Measurements from ENCODE around the gene OR11L1.

OR11L1 gene, protein sequence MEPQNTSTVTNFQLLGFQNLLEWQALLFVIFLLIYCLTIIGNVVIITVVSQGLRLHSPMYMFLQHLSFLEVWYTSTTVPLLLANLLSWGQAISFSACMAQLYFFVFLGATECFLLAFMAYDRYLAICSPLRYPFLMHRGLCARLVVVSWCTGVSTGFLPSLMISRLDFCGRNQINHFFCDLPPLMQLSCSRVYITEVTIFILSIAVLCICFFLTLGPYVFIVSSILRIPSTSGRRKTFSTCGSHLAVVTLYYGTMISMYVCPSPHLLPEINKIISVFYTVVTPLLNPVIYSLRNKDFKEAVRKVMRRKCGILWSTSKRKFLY

DNA sequence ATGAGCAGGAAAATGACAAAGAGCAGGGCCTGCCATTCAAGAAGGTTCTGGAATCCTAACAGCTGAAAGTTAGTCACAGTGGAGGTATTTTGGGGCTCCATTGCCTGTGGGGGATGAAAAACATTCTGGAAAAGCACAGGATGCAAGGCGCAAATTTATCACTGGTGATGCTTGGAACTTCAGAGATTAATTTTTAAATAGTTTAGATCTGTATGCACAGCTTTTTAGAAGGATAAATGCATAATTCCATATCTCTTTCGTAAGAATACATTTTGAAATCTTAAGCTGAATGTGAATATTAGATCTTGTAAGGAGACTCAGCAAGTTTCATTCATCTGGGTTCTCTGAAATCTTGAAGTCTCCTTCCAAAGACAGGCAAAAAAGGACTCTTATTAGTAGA lies at the start of gene OR11L1:
TSS of gene OR11L1 (minus strand) at position 101 of the 400 bp plus-strand sequence. CDS start at position 101, 0 bp downstream.
- in situ Hi-C loops (cut with MboI; ENCODE audit: low sequenced_read_pairs): no loop called here

DNA sequence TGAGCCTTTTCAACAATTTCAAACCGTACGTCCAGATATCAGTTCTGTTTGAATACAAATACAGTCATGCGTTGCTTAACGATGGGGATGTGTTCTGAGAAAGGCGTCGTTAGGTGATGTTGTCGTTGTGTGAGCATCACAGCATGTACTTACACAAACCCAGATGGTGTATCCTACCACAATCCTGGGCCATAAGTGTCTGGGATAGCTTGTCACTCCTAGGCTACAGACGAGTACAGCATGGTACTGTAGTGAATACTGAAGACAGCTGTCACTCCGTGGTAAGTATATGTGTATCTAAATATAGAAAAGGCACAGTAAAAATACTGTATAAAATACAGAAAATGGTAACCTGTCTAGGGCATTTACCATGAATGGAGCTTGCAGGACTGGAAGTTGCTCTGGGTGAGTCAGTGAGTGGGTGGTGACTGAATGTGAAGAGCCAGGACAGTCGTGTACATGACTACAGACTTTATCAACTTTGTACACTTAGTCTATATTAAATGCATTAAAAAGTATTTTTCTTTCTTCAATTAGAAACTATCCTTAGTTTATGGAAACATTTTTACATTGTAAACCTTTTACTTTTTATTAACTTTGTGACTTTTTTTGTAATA lies 43.2 kb upstream of the OR11L1 start:
- in situ Hi-C loops (cut with MboI; ENCODE audit: low sequenced_read_pairs): no loop called here

DNA sequence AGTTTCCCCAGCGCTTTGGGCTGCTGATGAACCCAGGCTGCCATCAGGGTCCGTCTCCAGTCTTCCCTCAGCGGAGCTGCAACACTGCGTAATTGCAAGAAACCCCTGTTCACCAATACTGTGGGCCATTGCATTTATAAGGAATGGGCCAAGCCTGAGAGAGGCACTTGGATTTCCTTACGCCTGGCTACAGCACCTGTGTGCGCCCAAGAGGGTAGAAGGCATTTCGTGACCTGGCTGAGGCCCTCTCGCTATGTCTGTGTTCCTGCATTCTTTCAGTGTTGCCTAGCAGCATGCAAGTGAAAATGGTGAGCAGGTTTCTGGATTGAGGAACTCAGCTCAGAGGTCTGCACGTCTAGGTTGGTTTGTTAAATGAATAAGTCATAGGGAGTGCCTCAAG lies 41.6 kb upstream of the OR11L1 start:
- in situ Hi-C loops (cut with MboI; ENCODE audit: low sequenced_read_pairs): no loop called here

DNA sequence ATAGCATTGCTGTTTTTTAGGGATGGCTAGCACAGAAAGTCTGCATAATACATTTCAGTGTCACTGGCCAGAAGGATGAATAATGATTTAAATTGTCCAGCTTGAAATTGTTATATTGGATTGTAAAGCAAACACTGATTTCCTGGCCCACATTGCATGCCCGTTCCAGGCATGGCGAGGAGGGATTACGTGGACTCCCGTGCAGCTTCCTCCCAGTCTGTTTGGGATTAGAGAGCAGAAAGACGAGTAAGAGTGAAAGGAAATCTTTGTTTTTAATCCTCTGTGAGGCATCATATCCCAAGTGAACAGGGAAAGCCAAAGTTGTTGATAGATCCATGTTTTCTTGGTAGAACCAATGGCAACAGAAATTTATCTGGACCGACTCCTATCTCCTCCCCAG lies 23.7 kb upstream of the OR11L1 start:
- in situ Hi-C loops (cut with MboI; ENCODE audit: low sequenced_read_pairs): no loop called here

DNA sequence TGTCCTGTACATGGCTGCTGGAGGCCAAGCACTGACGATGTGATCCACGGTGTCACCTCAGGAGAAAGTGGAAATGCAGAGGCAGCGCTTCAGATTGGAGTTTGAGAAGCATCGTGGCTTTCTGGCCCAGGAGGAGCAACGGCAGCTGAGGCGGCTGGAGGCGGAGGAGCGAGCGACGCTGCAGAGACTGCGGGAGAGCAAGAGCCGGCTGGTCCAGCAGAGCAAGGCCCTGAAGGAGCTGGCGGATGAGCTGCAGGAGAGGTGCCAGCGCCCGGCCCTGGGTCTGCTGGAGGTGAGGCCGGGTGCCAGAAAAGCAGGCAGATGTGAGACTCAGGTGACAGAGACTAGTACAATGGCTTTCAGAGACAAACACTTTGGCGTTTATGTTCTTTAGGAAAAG lies 22.9 kb upstream of the OR11L1 start:
- in situ Hi-C loops (cut with MboI; ENCODE audit: low sequenced_read_pairs): no loop called here

DNA sequence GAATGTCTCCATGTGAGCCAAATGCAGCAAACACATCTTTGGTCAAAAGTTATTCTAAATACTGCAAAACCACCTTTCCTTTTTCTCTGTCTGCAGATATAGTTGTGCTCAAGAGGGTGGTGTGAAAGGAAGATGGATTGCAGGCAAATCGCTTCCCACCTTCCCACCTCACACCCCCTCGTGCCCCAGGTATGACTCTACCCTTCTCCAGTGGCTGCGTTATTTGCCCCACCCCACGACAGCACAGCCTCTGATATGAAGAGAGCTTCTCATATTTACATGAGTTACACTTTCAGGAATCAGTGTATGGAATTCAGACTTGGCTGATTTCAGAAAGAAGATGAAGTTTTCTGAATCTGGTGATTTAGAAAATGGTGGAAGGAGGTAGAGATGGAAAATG lies 21.1 kb upstream of the OR11L1 start:
- in situ Hi-C loops (cut with MboI; ENCODE audit: low sequenced_read_pairs): no loop called here

DNA sequence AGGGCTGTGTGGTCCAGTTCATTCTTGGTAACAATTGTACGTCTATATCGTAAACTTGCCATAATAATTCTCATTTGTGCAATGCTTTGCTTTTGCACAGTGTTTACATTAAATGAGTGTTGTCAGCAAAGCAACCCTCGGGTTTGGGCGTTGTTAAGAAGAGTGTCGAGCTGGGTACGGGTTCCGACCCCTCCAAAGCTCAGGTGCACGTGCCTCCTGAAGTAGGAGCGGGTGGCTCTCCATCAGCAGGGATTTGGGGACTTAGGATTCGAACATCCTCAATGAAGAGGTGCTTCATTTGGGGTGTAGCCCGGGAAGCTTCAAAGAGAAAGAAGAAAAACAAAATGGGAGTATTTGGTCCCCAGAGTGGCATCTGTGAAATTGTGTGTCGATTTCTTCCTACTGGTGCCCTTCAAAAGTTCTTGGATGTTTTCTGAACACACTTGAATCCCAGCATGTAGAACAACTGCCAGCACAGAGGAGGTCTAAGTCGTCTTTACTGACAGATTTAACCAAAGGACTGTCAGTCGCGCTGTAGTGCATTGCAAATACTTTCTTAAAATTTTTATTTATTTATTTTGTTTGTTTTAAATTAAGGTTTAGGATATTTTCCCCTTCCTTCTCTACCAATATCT lies 16.4 kb upstream of the OR11L1 start:
- in situ Hi-C loops (cut with MboI; ENCODE audit: low sequenced_read_pairs): no loop called here

DNA sequence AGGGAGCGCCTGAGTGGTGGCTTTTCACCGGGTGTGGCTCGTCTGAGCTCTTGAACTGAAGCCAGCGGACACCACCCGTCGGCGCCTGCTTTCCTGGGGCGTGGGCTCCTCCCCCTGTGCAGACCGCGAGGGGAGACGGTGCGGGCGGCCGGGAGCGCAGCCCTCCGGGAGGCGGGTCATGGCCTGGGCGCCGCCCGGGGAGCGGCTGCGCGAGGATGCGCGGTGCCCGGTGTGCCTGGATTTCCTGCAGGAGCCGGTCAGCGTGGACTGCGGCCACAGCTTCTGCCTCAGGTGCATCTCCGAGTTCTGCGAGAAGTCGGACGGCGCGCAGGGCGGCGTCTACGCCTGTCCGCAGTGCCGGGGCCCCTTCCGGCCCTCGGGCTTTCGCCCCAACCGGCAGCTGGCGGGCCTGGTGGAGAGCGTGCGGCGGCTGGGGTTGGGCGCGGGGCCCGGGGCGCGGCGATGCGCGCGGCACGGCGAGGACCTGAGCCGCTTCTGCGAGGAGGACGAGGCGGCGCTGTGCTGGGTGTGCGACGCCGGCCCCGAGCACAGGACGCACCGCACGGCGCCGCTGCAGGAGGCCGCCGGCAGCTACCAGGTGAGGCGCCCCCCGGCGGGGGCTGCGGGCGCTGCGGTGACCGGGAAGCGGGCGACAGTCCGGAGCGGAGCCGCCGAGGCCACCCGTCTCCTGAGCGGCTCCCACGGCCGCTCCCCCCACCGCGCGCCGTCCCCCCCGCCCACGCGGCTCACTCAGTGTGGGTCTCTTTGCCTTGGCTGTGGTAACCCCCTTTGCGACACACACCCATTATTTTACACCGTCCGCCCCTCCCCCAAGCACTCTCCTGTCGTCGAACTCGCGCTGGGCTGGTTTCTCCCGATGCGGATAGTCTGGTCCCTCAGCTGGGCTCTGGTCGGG lies 15.6 kb upstream of the OR11L1 start, which contains the start of gene TRIM58:
TSS of gene TRIM58 (plus strand) at position 119 of the 916 bp plus-strand sequence. CDS start at position 179, 60 bp downstream.
- in situ Hi-C loops (cut with MboI; ENCODE audit: low sequenced_read_pairs): no loop called here

DNA sequence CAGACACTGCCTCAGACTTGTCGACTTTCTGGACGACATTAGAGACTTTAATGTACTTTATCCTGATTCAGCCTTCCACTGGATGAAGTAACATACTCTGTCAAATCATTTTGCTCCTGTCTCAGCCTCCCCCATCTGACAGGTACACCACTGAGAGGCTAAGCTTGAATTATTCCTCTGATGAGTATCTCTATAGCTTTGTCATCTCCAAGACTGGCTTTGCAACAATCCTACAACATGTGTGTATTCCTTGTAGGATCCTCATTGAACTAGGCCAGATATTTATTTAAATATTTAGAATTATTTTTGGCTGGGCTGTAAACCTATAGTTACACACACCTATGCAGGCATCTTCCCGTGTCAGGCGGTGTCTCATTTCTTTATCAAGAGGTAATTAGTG lies 14.2 kb upstream of the OR11L1 start:
- in situ Hi-C loops (cut with MboI; ENCODE audit: low sequenced_read_pairs): no loop called here

DNA sequence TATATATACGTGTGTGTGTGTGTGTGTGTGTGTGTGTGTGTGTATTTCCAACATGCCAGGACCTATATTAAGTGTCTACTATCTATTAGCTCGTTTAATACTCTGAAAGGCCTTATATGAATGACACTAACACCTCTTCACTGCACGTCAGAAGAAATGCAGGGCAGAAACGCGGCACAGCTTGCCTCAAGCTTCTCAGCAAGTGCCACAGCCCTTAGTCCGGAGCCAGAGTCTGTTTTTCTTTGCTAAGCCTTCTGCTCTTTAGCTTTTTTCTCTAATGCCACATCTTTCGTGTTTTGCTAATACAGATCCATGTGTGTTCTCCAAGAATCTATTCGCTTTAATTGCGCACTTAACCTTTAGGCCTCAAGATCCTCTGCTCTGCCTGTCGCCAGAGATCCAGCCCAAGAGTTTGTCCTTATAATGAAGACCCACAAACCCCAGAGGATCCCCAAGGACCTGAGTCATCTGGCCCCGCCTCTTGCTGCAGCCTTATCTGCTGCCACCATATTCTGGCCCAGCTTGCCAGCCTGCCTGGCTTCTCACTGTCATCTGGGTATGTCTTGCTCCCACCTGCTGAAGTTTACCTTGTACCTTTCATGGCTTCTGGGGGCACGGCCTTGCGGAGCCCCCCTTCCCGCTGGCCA lies 13.3 kb upstream of the OR11L1 start:
- in situ Hi-C loops (cut with MboI; ENCODE audit: low sequenced_read_pairs): no loop called here

DNA sequence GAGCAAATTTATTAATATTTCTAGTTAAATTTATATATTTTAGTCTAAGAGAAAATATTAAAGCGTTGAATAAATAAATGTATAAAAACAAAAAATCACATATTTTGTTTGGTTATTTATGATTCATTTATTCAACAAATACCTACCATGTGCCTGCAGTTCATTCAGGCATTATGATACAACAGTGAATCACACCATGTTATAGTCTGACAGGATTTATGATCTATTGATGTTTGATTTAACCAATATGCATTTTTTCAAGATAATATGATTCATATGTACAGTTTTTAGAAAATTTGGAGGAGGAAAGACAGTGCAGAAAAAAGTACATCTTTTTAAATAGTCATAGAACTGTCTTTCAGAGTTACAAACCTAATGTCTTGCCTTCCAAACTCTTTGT lies 7.9 kb upstream of the OR11L1 start:
- in situ Hi-C loops (cut with MboI; ENCODE audit: low sequenced_read_pairs): no loop called here

DNA sequence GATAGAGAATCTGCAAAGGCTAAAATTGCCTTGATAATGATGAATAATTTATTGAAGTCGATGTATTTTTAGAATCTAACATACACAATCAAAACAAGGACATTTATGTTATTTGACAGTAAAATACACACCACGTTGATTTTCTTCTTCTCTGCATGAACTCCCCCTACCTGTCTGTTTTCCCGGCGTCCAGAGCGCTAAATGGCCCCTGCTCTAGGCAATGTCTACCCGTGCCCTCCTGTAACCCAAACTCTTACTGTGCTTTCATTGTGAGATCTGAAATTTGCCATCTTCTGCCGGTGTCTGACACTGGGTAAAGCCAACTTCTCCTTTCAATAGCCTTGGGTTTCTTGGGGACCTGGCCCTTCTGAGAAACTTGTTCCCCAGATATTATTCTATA lies 6.7 kb upstream of the OR11L1 start:
- in situ Hi-C loops (cut with MboI; ENCODE audit: low sequenced_read_pairs): no loop called here

DNA sequence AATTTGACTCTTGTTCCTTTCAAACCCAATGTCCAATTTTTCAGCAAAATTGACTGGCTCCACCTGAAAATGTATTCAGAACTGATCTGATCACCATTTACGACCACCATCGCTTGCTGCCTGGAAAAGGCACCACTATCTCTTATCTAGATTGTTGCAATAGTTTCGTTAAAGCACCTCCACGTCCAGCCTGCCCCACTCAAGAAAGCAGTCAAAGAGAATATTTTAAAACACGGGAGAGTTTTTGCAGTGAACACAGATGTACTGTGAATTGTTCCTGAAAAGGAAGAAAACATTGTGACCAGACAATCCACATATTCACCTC lies 4.0 kb upstream of the OR11L1 start:
- in situ Hi-C loops (cut with MboI; ENCODE audit: low sequenced_read_pairs): no loop called here

DNA sequence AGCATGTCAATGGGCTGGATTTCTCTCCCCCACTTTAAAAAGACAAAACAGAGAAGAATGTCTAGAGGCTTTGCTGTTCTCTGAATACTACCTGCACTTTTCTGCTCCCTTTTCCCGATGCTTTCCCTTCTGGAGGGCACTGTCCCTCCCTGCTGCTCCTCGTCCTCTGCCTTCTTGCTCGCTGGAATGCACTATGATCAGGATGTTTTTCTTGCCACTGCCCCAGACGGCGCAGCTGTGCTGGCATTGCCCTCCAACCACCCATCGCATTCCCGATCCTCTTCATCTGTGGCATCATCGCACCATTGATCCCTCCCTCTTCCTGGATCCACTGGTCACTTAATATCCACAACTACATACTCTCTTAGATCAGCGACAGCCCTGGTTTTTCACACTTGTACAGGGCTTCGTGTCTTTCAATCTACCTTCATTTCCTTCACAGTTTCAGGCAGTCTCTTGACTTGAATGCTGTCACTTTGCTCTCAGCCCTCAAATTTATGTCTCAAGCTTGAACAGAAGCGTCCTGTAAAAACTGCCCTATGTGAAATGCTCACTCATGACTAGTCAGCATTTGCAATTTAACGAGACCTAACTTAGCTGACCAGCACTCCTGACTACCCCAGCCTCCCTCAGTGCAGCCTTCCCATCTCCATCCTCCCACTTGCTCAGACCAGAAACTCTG lies 3.5 kb upstream of the OR11L1 start:
- in situ Hi-C loops (cut with MboI; ENCODE audit: low sequenced_read_pairs): no loop called here

DNA sequence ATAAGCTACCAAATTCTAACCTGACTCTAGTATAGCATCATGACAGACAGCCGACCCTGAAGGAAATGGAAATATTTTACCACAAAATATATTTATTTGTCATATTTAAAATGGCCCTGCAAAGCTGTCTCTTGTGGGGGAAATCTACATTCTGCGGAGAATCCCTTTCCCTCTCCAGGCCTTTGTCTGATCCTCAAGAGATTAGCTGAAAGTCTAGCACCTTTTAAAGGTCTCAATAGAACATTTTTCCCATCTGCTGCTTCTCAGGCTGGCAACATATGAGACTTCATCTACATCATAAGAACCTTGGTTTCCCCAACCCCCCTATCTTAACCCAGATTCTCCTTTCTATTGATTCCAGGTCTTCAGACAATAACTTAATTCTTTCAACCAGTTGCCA lies 1.7 kb upstream of the OR11L1 start:
- in situ Hi-C loops (cut with MboI; ENCODE audit: low sequenced_read_pairs): no loop called here

DNA sequence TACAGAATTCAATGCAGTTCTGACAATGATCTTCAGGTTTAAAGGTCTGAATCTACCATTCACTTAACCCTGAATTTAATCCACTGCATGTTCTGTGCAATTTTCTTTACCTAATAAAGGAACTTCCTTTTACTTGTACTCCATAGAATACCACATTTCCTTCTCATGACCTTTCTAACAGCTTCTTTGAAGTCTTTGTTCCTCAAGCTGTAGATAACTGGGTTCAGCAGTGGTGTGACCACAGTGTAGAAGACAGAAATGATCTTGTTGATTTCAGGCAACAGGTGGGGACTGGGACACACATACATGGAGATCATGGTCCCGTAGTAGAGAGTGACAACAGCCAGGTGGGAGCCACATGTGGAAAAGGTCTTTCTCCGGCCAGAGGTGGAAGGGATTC lies 878 bp downstream of the OR11L1 start:
- in situ Hi-C loops (cut with MboI; ENCODE audit: low sequenced_read_pairs): no loop called here

DNA sequence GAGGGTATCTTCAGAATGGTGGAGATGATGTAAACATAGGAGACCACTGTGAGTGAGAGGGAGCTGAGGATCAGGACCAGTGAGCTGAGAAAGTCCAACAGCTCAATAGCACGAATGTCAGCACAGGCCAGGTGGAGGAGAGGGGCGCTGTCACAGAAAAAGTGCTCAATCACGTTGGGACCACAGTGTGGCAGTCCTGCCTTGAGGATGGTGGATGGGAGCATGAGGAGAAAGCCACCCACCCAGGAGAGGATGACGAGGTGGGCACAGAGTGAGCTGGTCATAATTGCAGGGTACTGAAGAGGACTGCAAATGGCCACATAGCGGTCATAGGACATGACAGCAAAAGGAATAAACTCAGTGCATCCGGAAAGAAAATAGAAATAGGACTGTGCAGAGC lies 8.1 kb downstream of the OR11L1 start:
- in situ Hi-C loops (cut with MboI; ENCODE audit: low sequenced_read_pairs): no loop called here

DNA sequence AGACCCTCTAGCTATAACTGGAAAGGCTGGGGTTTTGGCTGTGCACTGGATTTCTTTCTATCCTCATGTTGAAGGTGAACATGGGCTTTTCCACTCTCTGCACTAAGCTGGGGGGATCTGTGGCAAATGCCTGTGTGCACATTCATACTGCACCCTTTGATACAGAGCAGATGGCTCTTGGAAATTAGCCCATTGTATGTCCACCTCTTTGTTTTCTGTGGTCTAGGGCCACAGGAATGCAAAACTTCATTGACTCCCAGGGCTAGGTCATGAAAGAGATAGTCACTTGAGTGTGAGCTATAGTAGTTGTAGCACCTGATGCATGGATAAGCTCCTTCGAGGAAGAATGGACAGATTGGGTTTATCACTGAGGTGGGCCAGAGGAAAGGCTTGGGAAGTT lies 12.0 kb downstream of the OR11L1 start:
- in situ Hi-C loops (cut with MboI; ENCODE audit: low sequenced_read_pairs): no loop called here

DNA sequence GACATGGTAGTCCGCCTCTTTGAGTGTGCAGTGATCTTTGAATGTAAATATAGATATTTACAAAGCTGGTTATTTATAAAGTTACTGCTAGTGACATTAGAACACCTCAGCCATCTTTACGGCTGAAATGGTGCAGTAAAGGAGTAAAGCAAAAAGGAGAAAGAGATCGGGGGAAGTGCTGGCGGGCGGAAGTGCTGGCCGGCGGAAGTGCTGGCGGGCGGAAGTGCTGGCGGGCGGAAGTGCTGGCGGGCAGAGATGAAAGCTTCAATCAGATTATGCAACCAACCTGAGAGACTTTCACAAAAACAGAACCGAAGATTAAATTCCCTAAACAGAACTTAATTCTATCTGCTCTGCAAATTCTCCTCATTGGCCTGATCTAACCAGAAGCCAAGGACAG lies 16.3 kb downstream of the OR11L1 start:
- in situ Hi-C loops (cut with MboI; ENCODE audit: low sequenced_read_pairs): no loop called here

DNA sequence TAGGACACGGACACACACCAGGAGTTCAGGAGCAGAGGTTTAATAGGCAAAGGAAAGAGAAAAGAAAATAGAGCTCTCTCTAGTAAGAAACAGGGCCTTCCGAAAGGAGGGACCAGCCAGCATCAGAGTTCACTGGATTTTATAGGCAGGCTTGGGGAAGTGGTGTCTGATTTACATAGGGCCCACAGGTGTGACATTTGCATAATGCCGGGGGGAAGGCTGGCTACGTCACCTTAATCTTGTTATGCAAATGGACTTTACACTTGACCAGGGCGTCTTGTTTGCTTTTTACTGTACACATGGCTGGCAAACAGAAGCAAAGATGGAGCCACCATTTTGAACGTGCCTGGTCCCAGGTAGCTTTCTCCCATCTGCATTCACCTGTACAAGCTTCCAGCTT lies 17.7 kb downstream of the OR11L1 start, which contains the start of gene OR14A16:
TSS of gene OR14A16 (minus strand) at position 97 of the 400 bp plus-strand sequence. CDS start 8,390 bp downstream, outside the sequence.
- in situ Hi-C loops (cut with MboI; ENCODE audit: low sequenced_read_pairs): no loop called here
